Stimulated activated effector memory CD8-positive, alpha-beta T cell treated with anti-CD3 and anti-CD28 coated beads, Interleukin-12 subunit alpha, Interleukin-12 subunit beta, amount 100 ng/mL, for 72 hours (primary cell): Measurements from ENCODE around the gene TOM1.

Experiments used
- ATAC-seq: fragments of 150-1000 bp; cut with Tn5 transposase; 2 replicates; pipeline ENCODE4 v1.10.0; 2021
- DNase-seq, 2 donors: peaks; one replicate each; pipeline ENCODE4 v3.0.0; 2021 to 2022; ENCODE audit warnings: low spot score in 2 of 2
- H3K27ac Mint-ChIP-seq: one replicate; pipeline ENCODE4 v1.8.0; 2022; ENCODE audit warnings: mild to moderate bottlenecking, mixed read lengths
- H3K36me3 Mint-ChIP-seq: one replicate; pipeline ENCODE4 v1.8.0; 2022; ENCODE audit warnings: mild to moderate bottlenecking, mixed read lengths
- H3K4me1 Mint-ChIP-seq: one replicate; pipeline ENCODE4 v1.8.0; 2022; ENCODE audit warnings: mixed read lengths
- H3K4me3 Mint-ChIP-seq: one replicate; pipeline ENCODE4 v1.8.0; 2022; ENCODE audit warnings: mild to moderate bottlenecking, mixed read lengths
- H3K9me3 Mint-ChIP-seq: one replicate; pipeline ENCODE4 v1.8.0; 2022; ENCODE audit warnings: mixed read lengths

The TOM1 gene

DNA sequence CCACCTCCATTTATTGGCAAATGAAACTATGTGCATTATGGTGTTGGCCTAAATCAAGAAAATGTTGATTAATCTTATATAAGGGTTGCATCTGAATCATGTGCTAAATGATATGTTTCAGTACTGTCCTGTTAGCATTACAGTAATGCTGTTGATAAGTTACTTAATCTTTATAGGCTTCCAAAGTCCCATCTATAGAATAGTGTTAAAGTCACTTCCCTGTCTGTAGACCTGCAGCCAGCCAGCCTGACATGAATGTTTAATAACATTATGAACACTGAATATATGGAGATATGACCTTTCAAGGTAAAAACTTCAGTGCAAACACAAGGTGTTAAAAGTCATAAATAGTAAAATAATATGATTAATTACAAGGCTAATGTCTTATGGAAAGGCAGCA lies 3.6 kb upstream of the TOM1 start:
- ATAC-seq (no peak), DNase-seq (no peak)
- H3K36me3 Mint-ChIP-seq, result peaks cover 43% of the 10 kb centered on the region
- no peaks in the 10 kb centered on the region for H3K9me3 Mint-ChIP-seq
- no peak overlapping the region for H3K27ac Mint-ChIP-seq
- no peak overlapping the region for H3K4me3 Mint-ChIP-seq
- H3K4me1 Mint-ChIP-seq, result peaks cover 7% of the 10 kb centered on the region

DNA sequence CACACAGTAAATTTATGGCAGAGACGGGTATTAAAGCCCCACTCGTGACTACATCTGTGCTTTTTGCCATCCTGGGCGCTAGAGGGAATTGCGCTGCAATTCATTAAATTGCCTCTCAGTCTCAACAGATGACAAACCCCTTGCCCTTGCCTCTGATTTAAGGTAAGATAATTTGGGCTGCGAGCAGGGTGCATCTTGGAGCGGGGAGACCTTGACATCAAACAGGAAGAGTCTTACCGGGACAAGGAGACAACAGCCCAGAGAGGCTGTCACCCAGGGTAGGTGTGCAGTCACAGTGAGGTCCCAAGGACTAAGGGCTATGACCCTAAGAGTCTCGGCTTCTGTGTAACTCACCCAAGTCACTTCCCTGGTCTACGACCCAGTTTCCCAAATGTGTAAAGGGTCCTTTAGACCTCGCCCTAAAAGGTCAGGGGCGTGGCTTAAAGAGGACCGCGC lies 449 bp upstream of the TOM1 start:
- DNase-seq (no peak), ATAC-seq (peak; percentile 44)
- Mint-ChIP-seq H3K27ac (peak overlapping the region; percentile 98), H3K4me3 (peak overlapping the region; percentile 87), H3K36me3 (peaks cover 20% of the 10 kb centered on the region), H3K9me3 (no peaks in the 10 kb centered on the region), H3K4me1 (peaks cover 21% of the 10 kb centered on the region)

DNA sequence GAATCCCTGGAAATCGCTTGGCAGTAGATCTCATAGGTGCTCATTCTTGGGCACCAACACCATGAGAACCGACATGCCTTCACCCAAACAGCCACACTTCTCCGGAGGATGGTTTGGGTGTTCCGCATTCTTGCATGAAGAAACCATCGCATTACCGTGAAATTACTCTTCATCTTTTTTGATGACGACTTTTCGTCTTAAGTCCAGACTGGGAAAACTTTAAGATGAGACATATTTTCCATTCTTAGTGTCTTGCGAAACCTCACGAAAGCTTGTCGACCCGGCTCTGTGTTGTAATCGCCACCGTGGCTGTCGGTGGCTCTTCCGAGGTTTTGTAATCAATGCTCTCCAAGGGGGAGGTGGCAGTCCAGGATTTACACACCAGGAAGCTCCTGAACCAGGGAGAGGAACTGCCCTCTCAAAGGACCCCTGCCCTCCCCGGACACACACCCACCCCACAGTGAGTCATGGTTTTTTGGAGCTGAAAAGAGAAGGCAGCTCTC lies 1.7 kb downstream of the TOM1 start:
- Mint-ChIP-seq H3K36me3 (peaks cover 20% of the 10 kb centered on the region), H3K27ac (peak overlapping the region; percentile 98), H3K4me3 (peak overlapping the region; percentile 87), H3K4me1 (peaks cover 36% of the 10 kb centered on the region), H3K9me3 (no peaks in the 10 kb centered on the region)
- ATAC-seq, result no peak
- no peak for DNase-seq

GRCh38 chr22:35303029-35303624 lies 3.4 kb downstream of the TOM1 start:
- DNase-seq (no peak), ATAC-seq (no peak)
- H3K4me3 Mint-ChIP-seq, result no peak overlapping the region
- H3K9me3 Mint-ChIP-seq, result no peaks in the 10 kb centered on the region
- no peak overlapping the region for H3K27ac Mint-ChIP-seq
- peaks cover 53% of the 10 kb centered on the region for H3K4me1 Mint-ChIP-seq
- peaks cover 11% of the 10 kb centered on the region for H3K36me3 Mint-ChIP-seq

GRCh38 chr22:35305525-35306070 lies 5.9 kb downstream of the TOM1 start:
- Mint-ChIP-seq H3K4me1 (peaks cover 71% of the 10 kb centered on the region), H3K4me3 (no peak overlapping the region), H3K36me3 (peaks cover 1% of the 10 kb centered on the region), H3K27ac (peak overlapping the region; percentile 52), H3K9me3 (no peaks in the 10 kb centered on the region)
- ATAC-seq (no peak), DNase-seq (no peak)

- Mint-ChIP-seq H3K4me1 (peaks cover 76% of the 10 kb centered on the region), H3K4me3 (no peak overlapping the region), H3K9me3 (no peaks in the 10 kb centered on the region), H3K27ac (peak overlapping the region; percentile 52), H3K36me3 (peaks cover 4% of the 10 kb centered on the region)
- DNase-seq (no peak), ATAC-seq (no peak)
Observed at GRCh38 chr22:35306350-35306967, 6.8 kb downstream of the TOM1 start.

DNA sequence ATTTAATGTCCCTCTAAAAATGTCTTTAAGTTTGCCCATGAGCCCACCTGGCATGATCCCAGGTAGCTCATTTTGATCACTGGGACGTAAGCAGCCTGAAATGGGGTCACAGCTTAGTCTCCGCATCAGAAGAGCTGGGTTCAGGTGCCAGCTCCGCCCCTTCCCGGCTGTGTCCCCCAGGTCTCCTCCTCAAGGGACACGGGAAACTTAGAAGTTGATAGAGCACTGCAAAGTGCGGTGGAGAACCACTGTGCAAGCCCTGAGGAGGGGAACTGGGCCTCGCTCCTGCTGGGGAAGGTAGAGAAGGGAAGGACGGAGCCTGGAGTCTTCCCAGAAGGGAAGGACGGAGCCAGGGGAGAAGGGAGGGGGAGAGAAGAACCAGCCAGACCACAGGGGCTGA lies 7.7 kb downstream of the TOM1 start:
- DNase-seq (no peak), ATAC-seq (no peak)
- Mint-ChIP-seq H3K9me3 (no peaks in the 10 kb centered on the region), H3K36me3 (peaks cover 4% of the 10 kb centered on the region), H3K4me1 (peaks cover 80% of the 10 kb centered on the region), H3K27ac (peak overlapping the region; percentile 52), H3K4me3 (no peak overlapping the region)

- Mint-ChIP-seq H3K4me3 (no peak overlapping the region), H3K4me1 (peaks cover 83% of the 10 kb centered on the region), H3K9me3 (no peaks in the 10 kb centered on the region), H3K36me3 (peaks cover 4% of the 10 kb centered on the region), H3K27ac (peak overlapping the region; percentile 63)
- ATAC-seq (no peak), DNase-seq (no peak)
Observed at GRCh38 chr22:35307892-35308291, 8.2 kb downstream of the TOM1 start.

DNA sequence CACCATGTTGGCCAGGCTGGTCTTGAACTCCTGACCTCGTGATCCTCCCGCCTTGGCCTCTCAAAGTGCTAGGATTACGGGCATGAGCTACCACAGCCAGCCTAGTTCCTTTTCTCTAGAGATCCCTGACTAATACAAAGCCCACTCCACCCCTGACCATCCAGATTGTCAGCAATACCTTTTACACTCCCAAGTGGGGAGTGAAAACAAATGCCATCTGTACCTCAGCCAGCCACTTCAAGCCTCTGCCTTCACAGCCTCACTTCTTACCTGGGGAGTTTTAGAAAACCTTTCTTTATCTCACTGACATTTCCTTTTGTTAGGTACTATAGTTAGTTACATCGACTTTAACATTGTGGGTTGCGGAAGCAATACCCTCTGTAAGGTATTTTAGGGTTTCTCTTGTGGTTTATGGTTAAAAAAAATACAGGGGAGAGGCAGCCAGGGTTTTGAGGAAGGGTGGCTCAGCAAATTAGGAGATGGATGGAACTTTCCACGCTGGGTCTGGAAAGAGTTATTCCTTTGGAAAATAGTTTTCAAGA lies 8.9 kb downstream of the TOM1 start:
- H3K4me1 Mint-ChIP-seq, result peaks cover 84% of the 10 kb centered on the region
- H3K4me3 Mint-ChIP-seq, result no peak overlapping the region
- H3K9me3 Mint-ChIP-seq, result no peaks in the 10 kb centered on the region
- peaks cover 4% of the 10 kb centered on the region for H3K36me3 Mint-ChIP-seq
- H3K27ac Mint-ChIP-seq, result peak overlapping the region; percentile 63
- DNase-seq, result no peak
- no peak for ATAC-seq

DNA sequence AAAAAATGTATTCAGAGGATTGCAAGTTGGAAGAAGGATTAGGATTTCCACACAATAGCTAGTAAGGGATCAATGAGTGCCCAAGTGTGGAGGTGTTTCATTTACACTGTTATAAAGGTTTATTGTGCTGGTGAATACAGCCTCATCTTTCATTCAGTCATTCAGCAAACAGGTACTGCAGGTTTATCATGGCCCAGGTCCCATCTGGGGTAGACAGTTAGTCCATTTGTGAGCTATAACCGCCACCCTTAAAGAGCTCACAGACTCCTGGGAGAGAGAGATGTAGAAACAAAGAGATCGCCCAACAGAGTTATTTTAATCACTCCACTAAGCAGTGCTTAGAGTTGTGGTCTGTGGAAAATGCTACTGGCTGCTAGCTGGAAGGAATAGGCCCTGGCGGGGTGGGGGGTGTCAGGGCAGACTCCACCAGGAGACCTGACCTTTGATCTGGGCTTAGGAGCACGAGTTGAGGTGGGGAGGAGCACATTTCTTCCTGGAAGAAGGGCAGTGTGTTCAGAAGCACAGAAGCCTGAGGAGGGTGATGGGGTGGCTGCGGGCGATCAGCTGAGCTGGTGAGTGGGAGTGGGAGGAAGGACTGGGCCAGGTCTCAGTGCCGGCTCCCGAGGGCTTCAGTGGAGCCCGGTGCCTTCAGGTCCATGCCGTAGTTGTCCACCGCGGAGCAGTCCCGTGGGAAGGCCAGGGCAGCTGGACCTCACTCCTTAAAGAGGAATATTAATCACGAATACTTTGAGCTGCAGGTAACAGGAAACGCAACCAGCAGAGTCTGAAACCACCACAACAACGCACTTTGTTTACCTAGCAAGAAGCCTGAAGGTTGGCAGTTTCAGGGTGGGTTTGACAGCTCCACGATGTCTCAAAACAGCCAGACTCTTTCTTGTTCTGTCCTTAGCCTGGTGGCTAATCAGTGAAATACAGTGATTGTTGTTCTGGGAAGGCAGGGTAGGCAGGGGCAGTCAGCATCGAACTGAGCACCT lies 11.2 kb downstream of the TOM1 start:
- DNase-seq, result no peak
- Mint-ChIP-seq H3K4me3 (peak overlapping the region; percentile 45), H3K9me3 (no peaks in the 10 kb centered on the region), H3K27ac (peak overlapping the region; percentile 86), H3K4me1 (peaks cover 90% of the 10 kb centered on the region), H3K36me3 (peaks cover 4% of the 10 kb centered on the region)
- no peak for ATAC-seq

GRCh38 chr22:35311551-35311999 lies 11.9 kb downstream of the TOM1 start:
- Mint-ChIP-seq H3K9me3 (no peaks in the 10 kb centered on the region), H3K4me3 (no peak overlapping the region), H3K4me1 (peaks cover 82% of the 10 kb centered on the region), H3K36me3 (peaks cover 4% of the 10 kb centered on the region), H3K27ac (peak overlapping the region; percentile 86)
- ATAC-seq, result no peak
- DNase-seq, result no peak

DNA sequence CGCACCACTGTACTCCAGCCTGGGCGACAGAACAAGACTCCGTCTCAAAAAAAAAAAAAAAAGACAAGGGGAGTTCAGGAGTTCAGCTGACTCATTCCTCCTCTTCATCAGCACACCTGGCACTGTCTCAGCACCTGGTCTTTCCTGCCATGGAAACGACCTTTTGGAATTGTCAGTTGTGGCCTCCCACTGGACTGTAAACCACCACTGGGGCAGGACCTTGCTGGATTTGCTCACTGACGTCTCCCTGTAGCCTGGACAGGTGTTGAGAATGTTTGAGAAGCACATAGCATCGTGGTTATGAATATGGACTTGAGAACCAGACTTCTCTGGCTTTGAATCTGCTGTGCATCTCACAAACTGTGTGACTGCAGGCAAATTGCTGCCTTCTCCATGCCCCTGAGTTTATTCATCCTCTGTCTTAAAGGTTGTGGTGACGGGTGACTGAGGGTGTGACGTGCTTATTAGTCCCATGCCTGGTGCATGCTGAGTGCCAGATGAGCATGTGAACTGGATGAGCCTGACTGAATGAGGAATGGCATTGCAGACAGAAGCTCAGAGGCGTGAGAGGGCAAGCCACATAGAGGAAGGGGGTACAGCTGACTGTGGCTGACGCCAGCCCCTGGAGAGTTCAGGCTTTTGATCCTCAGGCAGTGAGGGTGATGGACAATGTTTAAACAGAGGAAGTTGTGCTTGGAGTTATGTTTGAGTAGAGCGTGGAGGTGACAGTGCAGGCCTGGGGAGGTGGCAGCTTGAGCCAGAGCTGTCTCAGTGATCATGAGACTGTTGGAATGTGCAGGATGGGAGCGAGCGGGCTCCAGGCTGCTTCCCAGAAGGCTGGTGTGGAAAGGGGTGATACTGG lies 12.7 kb downstream of the TOM1 start:
- Mint-ChIP-seq H3K4me1 (peaks cover 74% of the 10 kb centered on the region), H3K9me3 (no peaks in the 10 kb centered on the region), H3K36me3 (peaks cover 4% of the 10 kb centered on the region), H3K4me3 (peak overlapping the region; percentile 37), H3K27ac (peak overlapping the region; percentile 86)
- DNase-seq (no peak), ATAC-seq (peak; percentile 45)

DNA sequence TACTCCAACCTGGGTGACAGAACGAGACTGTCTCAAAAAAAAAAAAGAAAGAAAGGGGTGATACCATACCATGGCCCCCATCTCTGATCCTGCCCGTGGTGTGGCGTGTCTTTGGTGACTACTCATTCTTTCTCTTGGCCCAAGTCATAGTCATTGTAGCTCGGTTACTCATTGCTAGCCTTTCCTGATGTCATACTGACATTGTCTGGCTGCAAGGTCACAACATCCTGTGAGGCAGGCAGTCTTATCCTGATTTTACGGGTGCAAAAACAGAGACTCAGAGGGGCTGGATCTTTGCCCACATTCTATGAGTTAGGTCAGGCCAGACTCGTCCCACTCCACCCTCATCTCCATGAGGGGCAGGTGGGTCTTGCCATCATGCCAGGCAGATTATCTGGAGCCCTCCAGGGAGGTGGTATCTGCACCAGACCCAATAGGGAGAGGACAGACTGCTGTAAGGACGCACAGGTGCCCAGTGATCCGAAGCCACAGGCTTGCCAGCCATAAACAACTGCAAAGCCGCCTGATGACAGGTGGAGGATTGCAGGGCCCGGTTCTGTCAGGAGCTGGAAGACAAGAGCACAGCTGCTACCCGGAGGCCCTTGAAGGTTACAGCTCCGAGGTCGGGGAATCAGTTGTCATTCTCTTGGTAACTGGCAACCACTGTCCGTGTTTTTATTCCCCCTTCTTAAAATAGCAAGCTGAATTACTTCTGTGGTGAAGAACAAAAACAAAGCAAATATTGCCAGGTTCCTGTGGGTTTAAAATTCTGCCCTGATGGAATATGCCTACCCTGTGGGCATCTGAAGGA lies 13.8 kb downstream of the TOM1 start:
- peak overlapping the region; percentile 86 for H3K27ac Mint-ChIP-seq
- peak overlapping the region; percentile 37 for H3K4me3 Mint-ChIP-seq
- H3K4me1 Mint-ChIP-seq, result peaks cover 63% of the 10 kb centered on the region

More for the DNA sequence above, 13.8 kb downstream of the TOM1 start:
- DNase-seq (peak in 1 of 2 donors; percentile 63), ATAC-seq (peak; percentile 93)
- peaks cover 10% of the 10 kb centered on the region for H3K36me3 Mint-ChIP-seq
- H3K9me3 Mint-ChIP-seq, result no peaks in the 10 kb centered on the region
